Mesenchymal stem cell (in vitro differentiated cells and primary cell): ENCODE results near the gene SMARCC1. TPM values are rescaled to one million over a fixed set of nuclear protein-coding genes. Genes with fewer than 3 reads are reported as not detected.

Experiments
- DNase-seq: peaks from one replicate; pipeline ENCODE4 v3.0.0-alpha.2; 2013
- H2AFZ ChIP-seq: one replicate; pipeline ENCODE4 v1.6.1; 2013; ENCODE audit warnings: low read depth, mild to moderate bottlenecking, control low read depth, inconsistent platforms, low read length, moderate library complexity
- H2AK5ac ChIP-seq: 2 replicates; pipeline ENCODE4 v1.6.1; 2013; ENCODE audit warnings: low read length, moderate library complexity, mild to moderate bottlenecking, inconsistent platforms; ENCODE audit not compliant: severe bottlenecking
- H2BK120ac ChIP-seq: one replicate; pipeline ENCODE4 v1.6.1; 2013; ENCODE audit warnings: low read depth, mild to moderate bottlenecking, inconsistent platforms, low read length, moderate library complexity
- H2BK12ac ChIP-seq, 2 experiments: one replicate each; pipeline ENCODE4 v1.6.1; 2013; ENCODE audit warnings: inconsistent platforms in 2 of 2, low read length in 2 of 2, mild to moderate bottlenecking in 2 of 2, moderate library complexity in 2 of 2, control low read depth in 1 of 2
- H2BK15ac ChIP-seq: one replicate; pipeline ENCODE4 v1.6.1; 2013; ENCODE audit warnings: mild to moderate bottlenecking, low read depth, inconsistent platforms; ENCODE audit not compliant: poor library complexity, severe bottlenecking
- H2BK5ac ChIP-seq: 2 replicates; pipeline ENCODE4 v1.6.1; 2013; ENCODE audit warnings: low read depth, mild to moderate bottlenecking, low read length, control low read depth, inconsistent platforms; ENCODE audit not compliant: poor library complexity, severe bottlenecking
- H3K14ac ChIP-seq, 2 experiments: one replicate each; pipeline ENCODE4 v1.6.1; 2013; ENCODE audit warnings: inconsistent platforms in 2 of 2, low read length in 2 of 2, control low read depth in 1 of 2, mild to moderate bottlenecking in 1 of 2, moderate library complexity in 1 of 2
- H3K18ac ChIP-seq, 2 experiments: one replicate each; pipeline ENCODE4 v1.6.1; 2013; ENCODE audit warnings: inconsistent platforms in 2 of 2, low read length in 2 of 2, control low read depth in 1 of 2, low read depth in 1 of 2, mild to moderate bottlenecking in 1 of 2
- H3K23ac ChIP-seq, 2 experiments: one replicate each; pipeline ENCODE4 v1.6.1; 2013; ENCODE audit warnings: inconsistent platforms in 2 of 2, low read length in 2 of 2, mild to moderate bottlenecking in 2 of 2, moderate library complexity in 2 of 2, control low read depth in 1 of 2
- H3K27ac ChIP-seq: 2 replicates; pipeline ENCODE4 v1.5.1; 2013; ENCODE audit warnings: mild to moderate bottlenecking, moderate library complexity, low read length, control low read depth, inconsistent platforms; ENCODE audit not compliant: poor library complexity, severe bottlenecking
- H3K27me3 ChIP-seq, 2 experiments: 2 replicates each; pipeline versions ENCODE4 v1.6.1 to v1.7.0; 2013; ENCODE audit warnings: low read length in 2 of 2, mild to moderate bottlenecking in 2 of 2, moderate library complexity in 2 of 2, control low read depth in 1 of 2, inconsistent platforms in 1 of 2; ENCODE audit not compliant: control insufficient read depth in 1 of 2, insufficient read depth in 1 of 2
- H3K36me3 ChIP-seq, 2 experiments: 2 replicates each; pipeline versions ENCODE4 v1.6.1 to v1.7.0; 2013; ENCODE audit warnings: low read length in 2 of 2, control low read depth in 1 of 2, inconsistent platforms in 1 of 2, low read depth in 1 of 2, mild to moderate bottlenecking in 1 of 2; ENCODE audit not compliant: insufficient read depth in 2 of 2, control insufficient read depth in 1 of 2
- H3K4ac ChIP-seq, 2 experiments: one replicate each; pipeline ENCODE4 v1.6.1; 2013; ENCODE audit warnings: inconsistent platforms in 2 of 2, low read length in 2 of 2, mild to moderate bottlenecking in 2 of 2, moderate library complexity in 2 of 2, control low read depth in 1 of 2, low read depth in 1 of 2
- H3K4me1 ChIP-seq: 2 replicates; pipeline ENCODE4 v1.6.1; 2013; ENCODE audit warnings: low read depth, low read length, control low read depth; ENCODE audit not compliant: control insufficient read depth, insufficient read depth
- H3K4me2 ChIP-seq: 2 replicates; pipeline ENCODE4 v1.6.1; 2013; ENCODE audit warnings: low read length, mild to moderate bottlenecking, inconsistent platforms; ENCODE audit not compliant: poor library complexity, severe bottlenecking
- H3K4me3 ChIP-seq, 2 experiments: 2 replicates each; pipeline versions ENCODE4 v1.5.1 to v1.7.0; 2013; ENCODE audit warnings: low read length in 2 of 2, mild to moderate bottlenecking in 2 of 2, control low read depth in 1 of 2, low read depth in 1 of 2; ENCODE audit not compliant: insufficient read depth in 1 of 2
- H3K79me1 ChIP-seq: replicated peaks from 2 replicates; pipeline ENCODE4 v1.6.1; 2013; ENCODE audit warnings: mild to moderate bottlenecking, control low read depth, low read length, inconsistent platforms; ENCODE audit not compliant: poor library complexity, severe bottlenecking
- H3K9ac ChIP-seq: 2 replicates; pipeline ENCODE4 v1.7.0; 2013; ENCODE audit warnings: mild to moderate bottlenecking, low read length, moderate library complexity
- H3K9me3 ChIP-seq: 2 replicates; pipeline ENCODE4 v1.7.0; 2013; ENCODE audit warnings: mild to moderate bottlenecking, low read length; ENCODE audit not compliant: control insufficient read depth
- H4K8ac ChIP-seq: one replicate; pipeline ENCODE4 v1.6.1; 2013; ENCODE audit warnings: inconsistent platforms, mild to moderate bottlenecking, low read length, moderate library complexity
- H4K91ac ChIP-seq: one replicate; pipeline ENCODE4 v1.6.1; 2013; ENCODE audit warnings: mild to moderate bottlenecking, low read length, inconsistent platforms
- WGBS: methylation state at CpG from one replicate; pipeline ENCODE4 v1.1.7; 2013; ENCODE audit warnings: mixed read lengths; 5-methylcytosine and 5-hydroxymethylcytosine counted together
- small RNA-seq: library from polyadenylated mRNA; stranded (forward); fragments of <200 nt; extraction: miRNeasy Mini kit (QIAGEN cat#:217004); gene quantifications from one replicate; pipeline ENCODE3, GENCODE V24; 2013; ENCODE audit warnings: low read depth

Gene SMARCC1

GRCh38 chr3:47536221-47536891, 245.3 kb downstream of the SMARCC1 start:
- no peak overlapping the region for H2BK15ac ChIP-seq
- no peaks in the 10 kb centered on the region for H3K79me1 ChIP-seq
- H3K4me2 ChIP-seq, result no peak overlapping the region
- DNase-seq, result no peak
- peaks cover 5 to 12% of the 10 kb centered on the region in 2 experiments for H3K27me3 ChIP-seq
- H4K91ac ChIP-seq, result no peak overlapping the region
- H3K4me1 ChIP-seq, result no peaks in the 10 kb centered on the region
- no peak overlapping the region for H2AFZ ChIP-seq
- WGBS, result 90% methylated on average over 19 of the region's 19 CpGs
- no peak overlapping the region for H3K14ac ChIP-seq
- H3K18ac ChIP-seq, result no peak overlapping the region
- no peak overlapping the region for H4K8ac ChIP-seq
- no peak overlapping the region for H2BK120ac ChIP-seq
- H3K23ac ChIP-seq, result no peak overlapping the region
- H3K9ac ChIP-seq, result no peak overlapping the region
- H3K9me3 ChIP-seq, result no peaks in the 10 kb centered on the region
- no peak overlapping the region for H2BK5ac ChIP-seq
- no peak overlapping the region for H2BK12ac ChIP-seq
- no peaks in the 10 kb centered on the region for H3K36me3 ChIP-seq
- H2AK5ac ChIP-seq, result no peak overlapping the region
- H3K4ac ChIP-seq, result no peak overlapping the region
- H3K27ac ChIP-seq, result no peak overlapping the region
- H3K4me3 ChIP-seq, result no peak overlapping the region

Small RNA genes lying within 50 kb of the gene (small RNA-seq; reads per million reads assigned to genes)
- not detected for gene RF02271
- not detected for gene RN7SL870P
